Left cardiac atrium (tissue), 4 donors: ENCODE data around the gene RNF40. TPM values are rescaled to one million over a fixed set of nuclear protein-coding genes. Genes with fewer than 3 reads are reported as not detected.
A peak's percentile ranks its signal among the peaks of the same experiment; 100 is the strongest.

Source experiments
- ATAC-seq, 2 donors: fragments of 200-7000 bp; cut with Tn5 transposase; one replicate each; pipeline ENCODE4 v1.9.1; 2020; ENCODE audit warnings: mild to moderate bottlenecking in 2 of 2, moderate library complexity in 2 of 2
- DNase-seq: peaks from one replicate; pipeline ENCODE4 v3.0.0-alpha.2; 2020
- intact Hi-C, 2 donors: fragments of 100-400 bp; cut with DNase I; formaldehyde crosslinking; loops; one replicate each; pipeline versions ENCODE4 v1.14.1 to v1.15.1; 2022 to 2023
- total RNA-seq, 2 donors: library from RNA; stranded (reverse); fragmentation: NEBNext Ultra II Directional; extraction: Animal tissue kit (Norgen Biotek cat#: 25700); gene quantifications; one replicate each; pipeline ENCODE4 v1.2.1, GENCODE V29; 2021
- donor health status: DM: no; HTN: yes; CAD: no.
- donor health status: DM: no; HTN: yes; CAD: no; lungs with severe emphysema.
- donor health status: DM: yes; HTN: yes; CAD: no.
- donor health status: Dilated cardiomyopathy.

RNF40 gene
- total RNA-seq, 2 donors from 2014 or later: 41.2 to 72.1 TPM

- DNase-seq: no peak
- ATAC-seq: no peak
- intact Hi-C loops: no loop called here
Measured at GRCh38 chr16:30738984-30739951, 22.9 kb upstream of the RNF40 start.

GRCh38 chr16:30740364-30741251, 21.5 kb upstream of the RNF40 start:
- DNase-seq: peak; percentile 89
- ATAC-seq: peak; percentile 84 to 90
- intact Hi-C loops: no loop called here

GRCh38 chr16:30741461-30741914, 20.6 kb upstream of the RNF40 start:
- intact Hi-C loops: no loop called here

GRCh38 chr16:30743716-30744115, 18.4 kb upstream of the RNF40 start:
- ATAC-seq: no peak
- intact Hi-C loops: no loop called here
- DNase-seq: no peak

More at GRCh38 chr16:30741461-30741914, 20.6 kb upstream of the RNF40 start:
- peak; percentile 21 to 67 for ATAC-seq
- no peak for DNase-seq

- DNase-seq (no peak), ATAC-seq (no peak)
- intact Hi-C loops: no loop called here
Measured at GRCh38 chr16:30744183-30744582, 17.9 kb upstream of the RNF40 start.

GRCh38 chr16:30745082-30745481, 17.0 kb upstream of the RNF40 start:
- intact Hi-C loops: no loop called here
- DNase-seq (no peak), ATAC-seq (no peak)

GRCh38 chr16:30746638-30747175, 15.4 kb upstream of the RNF40 start:
- no peak for DNase-seq
- intact Hi-C loops: no loop called here
- ATAC-seq: no peak

GRCh38 chr16:30747331-30747730, 14.8 kb upstream of the RNF40 start:
- DNase-seq: no peak
- intact Hi-C loops: no loop called here

GRCh38 chr16:30747799-30748633, 14.1 kb upstream of the RNF40 start, which contains the start of gene PHKG2:
Gene PHKG2, plus strand, starts transcription at chr16:30748425. Its CDS starts 396 bp downstream, at chr16:30748821.
- intact Hi-C loops: no loop called here
- peak; percentile 99 for ATAC-seq
- peak; percentile 100 for DNase-seq

More at GRCh38 chr16:30747331-30747730, 14.8 kb upstream of the RNF40 start:
- ATAC-seq: no peak

- ATAC-seq (peak; percentile 35 to 68), DNase-seq (peak; percentile 68)
- intact Hi-C loops: no loop called here
Measured at GRCh38 chr16:30748634-30749445, 13.3 kb upstream of the RNF40 start.

- DNase-seq: no peak
- intact Hi-C loops: no loop called here
- ATAC-seq: no peak
Measured at GRCh38 chr16:30750201-30750600, 11.9 kb upstream of the RNF40 start.

- DNase-seq (no peak), ATAC-seq (no peak)
- intact Hi-C loops: no loop called here
Measured at GRCh38 chr16:30750876-30751465, 11.2 kb upstream of the RNF40 start.

- no peak for ATAC-seq
- intact Hi-C loops: no loop called here
- no peak for DNase-seq
Measured at GRCh38 chr16:30753596-30753995, 8.5 kb upstream of the RNF40 start.

GRCh38 chr16:30755955-30756780, 6.0 kb upstream of the RNF40 start:
- intact Hi-C loops: no loop called here
- ATAC-seq (no peak), DNase-seq (no peak)

- no peak for ATAC-seq
- intact Hi-C loops: no loop called here
- DNase-seq: no peak
Measured at GRCh38 chr16:30756781-30757100, 5.4 kb upstream of the RNF40 start.

- ATAC-seq (no peak), DNase-seq (no peak)
- intact Hi-C loops: no loop called here
Measured at GRCh38 chr16:30757316-30757715, 4.8 kb upstream of the RNF40 start.
